Measurements from ENCODE around the gene EDN3.

Gene EDN3
- total RNA-seq = 0 to 2.0 (median 0.19) reads per million in 3 experiments

GRCh38 chr20:59300333-59301081, at the start of gene EDN3:
TSS of gene EDN3 (plus strand) at chr20:59300611. CDS start at chr20:59300813, 202 bp downstream.
- no peak for DNase-seq

GRCh38 chr20:59253325-59253724, 47.1 kb upstream of the EDN3 start:
- DNase-seq = peak; percentile 70

- peak; percentile 50 for DNase-seq
Observed at GRCh38 chr20:59253779-59254319, 46.6 kb upstream of the EDN3 start.

GRCh38 chr20:59255256-59255655, 45.2 kb upstream of the EDN3 start:
- DNase-seq = no peak

- DNase-seq = peak; percentile 15
Observed at GRCh38 chr20:59258221-59258621, 42.2 kb upstream of the EDN3 start.

GRCh38 chr20:59259946-59260345, 40.5 kb upstream of the EDN3 start:
- no peak for DNase-seq

- DNase-seq = no peak
Observed at GRCh38 chr20:59265298-59265697, 35.1 kb upstream of the EDN3 start.

GRCh38 chr20:59268870-59269269, 31.5 kb upstream of the EDN3 start:
- no peak for DNase-seq

- DNase-seq = no peak
Observed at GRCh38 chr20:59269411-59270025, 30.9 kb upstream of the EDN3 start.

- no peak for DNase-seq
Observed at GRCh38 chr20:59270380-59270779, 30.0 kb upstream of the EDN3 start.

- no peak for DNase-seq
Observed at GRCh38 chr20:59273739-59274357, 26.6 kb upstream of the EDN3 start.

- DNase-seq = no peak
Observed at GRCh38 chr20:59276938-59277337, 23.5 kb upstream of the EDN3 start.

- DNase-seq = no peak
Observed at GRCh38 chr20:59284470-59284869, 15.9 kb upstream of the EDN3 start.

GRCh38 chr20:59289994-59290393, 10.4 kb upstream of the EDN3 start:
- no peak for DNase-seq

GRCh38 chr20:59291740-59292383, 8.5 kb upstream of the EDN3 start:
- DNase-seq = no peak

- no peak for DNase-seq
Observed at GRCh38 chr20:59295531-59295930, 4.9 kb upstream of the EDN3 start.

GRCh38 chr20:59297686-59298085, 2.7 kb upstream of the EDN3 start:
- no peak for DNase-seq

- DNase-seq = no peak
Observed at GRCh38 chr20:59299945-59300332, 472 bp upstream of the EDN3 start.

GRCh38 chr20:59301343-59302007, 1.1 kb downstream of the EDN3 start:
- DNase-seq = no peak

- no peak for DNase-seq
Observed at GRCh38 chr20:59305908-59306655, 5.7 kb downstream of the EDN3 start.

- no peak for DNase-seq
Observed at GRCh38 chr20:59307270-59307669, 6.9 kb downstream of the EDN3 start.
